AG04449 (cell line): ENCODE results near the gene PDCD11.
A peak's percentile ranks its signal among the peaks of the same experiment; 100 is the strongest.

ENCODE experiments used
- CTCF ChIA-PET: fragments of 350-600 bp; formaldehyde crosslinking; extraction: SDS; loops from one replicate; lab custom pipeline; 2021; ENCODE audit warnings: antibody characterized with exemption; lab: Yijun Ruan, JAX
- POLR2A ChIA-PET: fragments of 400-600, 350-600 bp; formaldehyde crosslinking; extraction: SDS; loops from one replicate; lab custom pipeline; 2020; ENCODE audit warnings: antibody characterized with exemption, inconsistent platforms; lab: Yijun Ruan, JAX
- DNase-seq: peaks from one replicate; pipeline ENCODE4 v3.0.0-alpha.2; 2010; ENCODE audit warnings: low read depth, low spot score
- H3K4me3 ChIP-seq: 2 replicates; pipeline ENCODE4 v1.5.1; 2011; ENCODE audit warnings: low read depth, mild to moderate bottlenecking, control low read depth, low read length
- TF ChIP-seq, protein P1 (sequence below): IDR thresholded peaks from one replicate; pipeline ENCODE4 v1.5.1; 2011; ENCODE audit warnings: mild to moderate bottlenecking, moderate library complexity, low read length, control low read depth, inconsistent platforms; ENCODE audit not compliant: insufficient read depth; ENCODE audit errors: missing control alignments

Gene PDCD11

DNA sequence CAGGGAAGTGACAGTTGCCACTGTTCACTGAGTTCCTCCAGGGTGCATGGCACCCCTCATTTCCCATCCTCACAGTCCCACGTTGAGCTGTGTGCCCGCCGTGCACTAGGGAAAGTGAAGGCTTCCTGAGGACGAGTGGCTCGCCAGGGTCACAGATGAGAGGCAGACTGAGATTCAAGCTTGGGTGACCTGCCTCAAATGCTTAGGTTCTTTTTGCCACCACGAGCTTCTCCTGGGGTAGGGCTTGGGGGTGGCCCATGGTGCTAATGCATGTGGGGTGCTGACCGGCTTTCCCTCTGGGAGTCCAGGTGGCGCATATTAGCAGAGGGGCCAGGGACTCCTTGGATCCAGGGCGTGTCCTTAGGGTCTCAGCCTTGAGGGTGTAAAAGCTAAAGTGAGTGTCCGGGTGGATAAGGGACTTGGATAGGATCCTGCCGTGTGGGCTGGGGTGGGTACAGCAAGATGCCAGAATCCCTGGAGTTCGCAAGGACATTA lies 53.8 kb downstream of the PDCD11 start:
- H3K4me3 ChIP-seq: peak overlapping the region; percentile 77
- DNase-seq: no peak
- TF ChIP-seq, protein P1, sequence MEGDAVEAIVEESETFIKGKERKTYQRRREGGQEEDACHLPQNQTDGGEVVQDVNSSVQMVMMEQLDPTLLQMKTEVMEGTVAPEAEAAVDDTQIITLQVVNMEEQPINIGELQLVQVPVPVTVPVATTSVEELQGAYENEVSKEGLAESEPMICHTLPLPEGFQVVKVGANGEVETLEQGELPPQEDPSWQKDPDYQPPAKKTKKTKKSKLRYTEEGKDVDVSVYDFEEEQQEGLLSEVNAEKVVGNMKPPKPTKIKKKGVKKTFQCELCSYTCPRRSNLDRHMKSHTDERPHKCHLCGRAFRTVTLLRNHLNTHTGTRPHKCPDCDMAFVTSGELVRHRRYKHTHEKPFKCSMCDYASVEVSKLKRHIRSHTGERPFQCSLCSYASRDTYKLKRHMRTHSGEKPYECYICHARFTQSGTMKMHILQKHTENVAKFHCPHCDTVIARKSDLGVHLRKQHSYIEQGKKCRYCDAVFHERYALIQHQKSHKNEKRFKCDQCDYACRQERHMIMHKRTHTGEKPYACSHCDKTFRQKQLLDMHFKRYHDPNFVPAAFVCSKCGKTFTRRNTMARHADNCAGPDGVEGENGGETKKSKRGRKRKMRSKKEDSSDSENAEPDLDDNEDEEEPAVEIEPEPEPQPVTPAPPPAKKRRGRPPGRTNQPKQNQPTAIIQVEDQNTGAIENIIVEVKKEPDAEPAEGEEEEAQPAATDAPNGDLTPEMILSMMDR: no peak
- CTCF ChIA-PET: interaction anchor here (1.2 to 6.8 kb wide), 3 partner anchors 34 to 38 kb away, joined by 4 to 84 read pairs (median 4); no protein-coding TSS in a partner anchor
- POLR2A ChIA-PET: no interaction called here

DNA sequence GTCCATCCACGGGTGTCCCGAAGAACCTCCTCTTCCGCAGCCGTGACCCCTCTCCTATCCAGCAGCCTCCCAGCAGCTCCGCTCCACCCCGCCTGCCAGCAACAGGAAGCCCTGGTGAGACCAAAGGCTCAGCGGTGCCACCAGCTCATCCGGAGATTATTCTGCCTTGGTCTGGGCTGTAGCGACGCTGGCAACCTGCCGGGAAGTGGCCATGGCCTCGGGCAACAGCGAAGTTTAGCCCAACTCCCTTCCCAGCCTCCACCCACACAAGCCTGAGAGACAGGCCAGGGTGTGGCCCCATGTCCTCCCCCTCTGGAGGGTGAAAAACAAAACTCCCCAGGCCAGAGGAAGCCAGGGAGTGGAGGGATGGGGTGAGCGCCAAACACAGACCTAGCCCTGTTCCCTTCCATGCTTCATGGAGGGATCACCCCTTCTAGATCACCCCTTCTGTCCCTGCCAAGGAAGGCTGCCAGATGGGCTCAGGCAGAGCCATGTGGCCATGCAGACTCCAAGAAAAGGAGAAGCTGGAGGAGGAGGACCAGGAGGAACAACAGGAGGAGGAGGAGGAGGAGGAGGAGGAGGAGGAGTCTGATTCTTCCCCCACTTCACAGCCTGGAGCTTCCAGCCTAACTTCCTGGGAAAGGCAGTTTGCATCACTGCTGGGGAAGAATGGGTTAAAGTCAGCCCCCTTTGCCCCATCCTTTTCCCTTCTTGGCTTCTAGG lies 54.8 kb downstream of the PDCD11 start:
- DNase-seq: no peak
- ChIA-PET POLR2A (interaction anchor here (0.7 to 1.2 kb wide), 2 partner anchors 9 to 42 kb away, joined by 3 to 4 read pairs; partner anchors contain the start of gene NEURL1), CTCF (interaction anchor here (0.8 to 6.8 kb wide), 8 partner anchors 12 to 91 kb away, joined by 3 to 84 read pairs (median 6); no protein-coding TSS in a partner anchor)
- H3K4me3 ChIP-seq: peak overlapping the region; percentile 77
- TF ChIP-seq, protein P1: no peak

DNA sequence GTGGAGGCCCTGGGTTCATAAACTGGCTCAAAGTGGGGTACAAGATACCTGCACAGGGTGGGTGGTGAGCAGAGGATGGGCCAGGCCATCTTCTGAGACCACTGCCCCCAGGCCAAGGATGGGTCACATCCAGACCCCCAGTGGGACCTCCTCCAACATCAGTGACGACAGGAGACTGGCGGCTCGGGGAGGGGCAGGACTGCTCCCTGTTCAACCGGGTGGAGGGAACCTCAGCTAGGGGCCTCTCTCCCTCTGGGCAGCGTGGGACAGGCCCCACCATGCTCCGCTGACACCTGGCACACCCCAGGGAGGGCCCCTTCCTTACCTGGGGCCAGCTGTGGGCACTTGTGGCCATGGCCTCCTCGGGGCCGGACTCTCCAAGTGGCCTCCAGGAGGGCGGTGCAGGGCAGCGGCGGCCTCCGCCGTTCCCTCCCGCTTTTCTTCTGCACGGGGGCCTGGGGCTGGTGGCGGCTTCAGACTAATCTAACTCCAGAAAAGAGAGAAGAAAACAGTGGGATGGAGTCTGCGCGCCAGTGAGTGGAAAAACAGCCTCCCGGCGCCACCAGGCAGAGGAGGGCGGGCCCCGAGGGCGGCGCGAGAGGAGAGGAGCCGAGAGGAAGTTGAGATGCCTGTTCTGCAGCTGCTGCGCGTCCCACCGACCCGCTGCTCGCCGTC lies 55.5 kb downstream of the PDCD11 start, which contains the start of gene CALHM2:
Gene CALHM2, minus strand, starts transcription at position 540 of the 675 bp plus-strand sequence. CDS start 2,429 bp downstream, outside the sequence.
- no peak for DNase-seq
- CTCF ChIA-PET: interaction anchor here (0.6 to 6.8 kb wide), 11 partner anchors 11 to 116 kb away, joined by 3 to 84 read pairs (median 4); no protein-coding TSS in a partner anchor
- peak within 1 kb of the TSS; percentile 77 for H3K4me3 ChIP-seq
- TF ChIP-seq, protein P1: no peak
- POLR2A ChIA-PET: interaction anchor here (0.6 to 1.2 kb wide), 2 partner anchors 41 to 49 kb away, joined by 3 read pairs; partner anchors contain the start of gene NEURL1

DNA sequence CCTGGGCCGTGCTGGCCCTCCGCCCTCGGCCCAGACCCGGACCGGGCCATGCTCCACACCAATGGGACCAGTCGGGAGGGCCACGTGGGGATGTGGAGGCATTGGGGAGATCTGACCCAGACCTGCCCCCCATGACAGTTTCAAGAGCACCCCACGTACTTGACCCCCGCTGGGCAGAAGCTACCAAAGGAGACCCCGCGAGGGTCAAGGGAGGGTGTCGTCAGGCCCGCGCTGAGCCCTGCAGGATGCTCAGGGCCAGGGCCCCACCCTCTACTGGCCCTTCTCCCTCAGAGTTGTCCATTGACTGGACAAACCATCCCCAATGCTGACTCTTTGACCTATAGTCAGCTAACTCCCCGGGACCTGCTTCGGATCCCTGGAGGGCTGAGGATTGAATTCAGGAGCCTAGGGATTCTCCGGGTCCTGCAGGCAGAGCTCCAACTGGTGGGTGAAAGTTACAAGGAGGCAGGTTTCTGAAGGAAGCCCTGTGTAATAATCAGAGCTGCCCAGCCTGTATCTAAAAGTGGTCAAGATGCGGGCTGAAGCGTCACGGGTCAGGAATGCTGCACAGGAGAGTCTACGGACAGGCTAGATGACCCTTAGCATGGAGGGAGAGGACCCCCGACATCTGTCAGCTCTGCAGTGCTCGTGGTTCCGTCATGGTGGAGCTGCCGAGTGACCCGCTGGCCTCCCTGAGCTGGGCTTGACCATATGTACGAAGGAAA lies 56.2 kb downstream of the PDCD11 start:
- CTCF ChIA-PET: interaction anchor here (0.6 to 6.8 kb wide), 8 partner anchors 10 to 117 kb away, joined by 3 to 84 read pairs (median 4); no protein-coding TSS in a partner anchor
- TF ChIP-seq, protein P1: no peak
- H3K4me3 ChIP-seq: peak overlapping the region; percentile 77

DNA sequence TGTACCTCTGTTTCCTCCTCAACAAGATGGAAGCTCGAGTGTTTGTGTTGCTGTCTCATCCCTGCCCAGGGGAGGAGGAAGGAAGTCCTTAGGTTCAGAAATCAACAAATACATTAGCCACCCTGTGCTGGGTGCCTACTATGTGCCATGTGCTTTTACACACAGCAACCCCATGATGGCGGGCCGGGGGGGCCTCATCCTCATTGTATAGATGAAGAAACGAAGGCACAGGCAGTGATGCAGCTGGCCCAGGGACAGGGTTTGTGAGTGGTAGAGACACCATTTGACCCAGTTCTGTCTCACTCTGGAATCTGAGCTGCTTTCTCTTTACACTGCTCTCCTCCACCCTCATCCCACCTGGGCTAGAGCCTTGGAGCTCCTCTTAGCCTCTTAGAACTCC lies 57.6 kb downstream of the PDCD11 start:
- ChIA-PET CTCF (interaction anchor here (1.1 to 6.8 kb wide), 2 partner anchors 27 to 31 kb away, joined by 3 to 84 read pairs; no protein-coding TSS in a partner anchor), POLR2A (no interaction called here)
- no peak overlapping the region for H3K4me3 ChIP-seq
- no peak for DNase-seq
- TF ChIP-seq, protein P1: no peak

More for the DNA sequence above, 56.2 kb downstream of the PDCD11 start:
- no peak for DNase-seq
- POLR2A ChIA-PET: interaction anchor here (0.6 kb wide), 1 partner anchor 50 kb away, joined by 3 read pairs; no protein-coding TSS in a partner anchor
